Adrenal gland (tissue), 5 donors: ENCODE measurements around the gene CMYA5.

ENCODE experiments used
- CTCF ChIP-seq, 6 experiments: fragments of 450-650 bp in 4 of 6; fragments of 200-600 bp in 2 of 6; sonication (generic) in 1 of 6; IDR thresholded peaks; 1 replicate in 5 of 6; 2 replicates in 1 of 6; pipeline versions ENCODE4 v1.5.1 to v1.8.0; 2016 to 2021; ENCODE audit warnings: antibody characterized with exemption in 6 of 6, mild to moderate bottlenecking in 2 of 6, moderate library complexity in 1 of 6
- POLR2A ChIP-seq, 2 donors: fragments of 450-650 bp; IDR thresholded peaks; one replicate each; pipeline ENCODE4 v1.6.1; 2017; ENCODE audit warnings: antibody characterized with exemption in 2 of 2, mild to moderate bottlenecking in 2 of 2, moderate library complexity in 1 of 2
- donor health status: DM: no; HTN: no; CAD: no.

- TF ChIP-seq POLR2A (IDR thresholded peaks at IDR 0.05), result no peak
- no peak for TF ChIP-seq CTCF (IDR thresholded peaks at IDR 0.05)
Observed at GRCh38 chr5:79707535-79707934, 17.9 kb downstream of the CMYA5 start.
